H9 (cell line): ENCODE results near the gene CCT6A. TPM values are rescaled to one million over a fixed set of nuclear protein-coding genes. Genes with fewer than 3 reads are reported as not detected.

Source experiments
- DNase-seq: peaks from one replicate; pipeline ENCODE4 v3.0.0-alpha.2; 2017
- H2AFZ ChIP-seq: one replicate; pipeline ENCODE4 v1.6.1; 2013; ENCODE audit warnings: mild to moderate bottlenecking, low read length, control low read depth, moderate library complexity
- H2AK5ac ChIP-seq: 2 replicates; pipeline ENCODE4 v1.6.1; 2013; ENCODE audit warnings: low read length, control low read depth, mixed read lengths; ENCODE audit not compliant: insufficient read length
- H2BK120ac ChIP-seq: one replicate; pipeline ENCODE4 v1.6.1; 2013; ENCODE audit warnings: low read depth, mild to moderate bottlenecking, low read length, control low read depth, inconsistent platforms; ENCODE audit not compliant: poor library complexity, severe bottlenecking
- H2BK12ac ChIP-seq: 2 replicates; pipeline ENCODE4 v1.6.1; 2013; ENCODE audit warnings: low read length, control low read depth, mixed read lengths, low read depth; ENCODE audit not compliant: insufficient read length
- H2BK15ac ChIP-seq: 2 replicates; pipeline ENCODE4 v1.6.1; 2013; ENCODE audit warnings: low read depth, low read length, control low read depth
- H2BK20ac ChIP-seq: one replicate; pipeline ENCODE4 v1.6.1; 2013; ENCODE audit warnings: low read depth, mild to moderate bottlenecking, low read length, control low read depth, inconsistent platforms; ENCODE audit not compliant: poor library complexity, severe bottlenecking
- H2BK5ac ChIP-seq: 2 replicates; pipeline ENCODE4 v1.6.1; 2013; ENCODE audit warnings: low read length, control low read depth, mixed read lengths; ENCODE audit not compliant: insufficient read length
- H3K14ac ChIP-seq: 2 replicates; pipeline ENCODE4 v1.6.1; 2013; ENCODE audit warnings: low read length, control low read depth; ENCODE audit not compliant: insufficient read depth
- H3K18ac ChIP-seq: 2 replicates; pipeline ENCODE4 v1.6.1; 2013; ENCODE audit warnings: low read depth, mild to moderate bottlenecking, mixed read lengths, low read length, control low read depth; ENCODE audit not compliant: insufficient read length
- H3K23ac ChIP-seq: 2 replicates; pipeline ENCODE4 v1.6.1; 2013; ENCODE audit warnings: low read length, control low read depth, mixed read lengths, low read depth; ENCODE audit not compliant: insufficient read length
- H3K23me2 ChIP-seq: 2 replicates; pipeline ENCODE4 v1.6.1; 2013; ENCODE audit warnings: low read depth, mild to moderate bottlenecking, mixed read lengths, low read length, control low read depth; ENCODE audit not compliant: insufficient read length, poor library complexity, severe bottlenecking
- H3K27ac ChIP-seq: 2 replicates; pipeline ENCODE4 v1.5.1; 2013; ENCODE audit warnings: low read length, control low read depth, mixed read lengths, low read depth; ENCODE audit not compliant: insufficient read length
- H3K27me3 ChIP-seq: 2 replicates; pipeline ENCODE4 v1.6.1; 2013; ENCODE audit warnings: low read length, control low read depth, inconsistent platforms; ENCODE audit not compliant: insufficient read depth
- H3K4ac ChIP-seq: 2 replicates; pipeline ENCODE4 v1.6.1; 2013; ENCODE audit warnings: low read depth, mild to moderate bottlenecking, control low read depth, inconsistent platforms, low read length, moderate library complexity
- H3K4me1 ChIP-seq: 2 replicates; pipeline ENCODE4 v1.6.1; 2013; ENCODE audit warnings: low read length, control low read depth, inconsistent platforms; ENCODE audit not compliant: insufficient read depth
- H3K4me2 ChIP-seq: 2 replicates; pipeline ENCODE4 v1.6.1; 2013; ENCODE audit warnings: low read length, control low read depth, mixed read lengths; ENCODE audit not compliant: insufficient read length, insufficient read depth
- H3K56ac ChIP-seq: 2 replicates; pipeline ENCODE4 v1.6.1; 2013; ENCODE audit warnings: low read depth, mild to moderate bottlenecking, mixed read lengths, low read length, control low read depth; ENCODE audit not compliant: insufficient read length
- H3K79me1 ChIP-seq: 2 replicates; pipeline ENCODE4 v1.6.1; 2013; ENCODE audit warnings: low read depth, mild to moderate bottlenecking, moderate library complexity, low read length, control low read depth, inconsistent platforms; ENCODE audit not compliant: insufficient read depth, poor library complexity, severe bottlenecking
- H3K79me2 ChIP-seq: 2 replicates; pipeline ENCODE4 v1.6.1; 2013; ENCODE audit warnings: low read length, control low read depth, inconsistent platforms; ENCODE audit not compliant: insufficient read depth
- H3K9ac ChIP-seq: 2 replicates; pipeline ENCODE4 v1.6.1; 2013; ENCODE audit warnings: low read length, control low read depth, mixed read lengths; ENCODE audit not compliant: insufficient read length; ENCODE audit errors: extremely low read depth
- H3K9me3 ChIP-seq: one replicate; pipeline ENCODE4 v1.6.1; 2013; ENCODE audit warnings: low read depth, low read length, inconsistent platforms; ENCODE audit not compliant: control insufficient read depth
- H3T11ph ChIP-seq: one replicate; pipeline ENCODE4 v1.6.1; 2013; ENCODE audit warnings: mild to moderate bottlenecking, low read length, control low read depth, inconsistent platforms
- H4K20me1 ChIP-seq: one replicate; pipeline ENCODE4 v1.6.1; 2013; ENCODE audit not compliant: control insufficient read depth, insufficient read length, insufficient read depth
- H4K5ac ChIP-seq: 2 replicates; pipeline ENCODE4 v1.6.1; 2013; ENCODE audit warnings: low read depth, mild to moderate bottlenecking, mixed read lengths, low read length, control low read depth; ENCODE audit not compliant: insufficient read length
- H4K8ac ChIP-seq: replicated peaks from 2 replicates; pipeline ENCODE4 v1.6.1; 2013; ENCODE audit warnings: low read length, control low read depth, mixed read lengths, low read depth; ENCODE audit not compliant: insufficient read length
- H4K91ac ChIP-seq: 2 replicates; pipeline ENCODE4 v1.6.1; 2013; ENCODE audit warnings: low read depth, mild to moderate bottlenecking, moderate library complexity, mixed read lengths, low read length, control low read depth; ENCODE audit not compliant: insufficient read length
- H3K27ac Mint-ChIP-seq, 3 experiments: 2 replicates in 2 of 3; 3 replicates in 1 of 3; pipeline ENCODE4 v1.8.0; 2020 to 2021; ENCODE audit warnings: mixed read lengths in 3 of 3, mild to moderate bottlenecking in 1 of 3, moderate library complexity in 1 of 3
- H3K27me3 Mint-ChIP-seq: 2 replicates; pipeline ENCODE4 v1.8.0; 2021; ENCODE audit warnings: low read depth, mild to moderate bottlenecking, moderate library complexity, mixed read lengths
- H3K36me3 Mint-ChIP-seq, 3 experiments: 2 replicates in 2 of 3; 3 replicates in 1 of 3; pipeline ENCODE4 v1.8.0; 2020 to 2021; ENCODE audit warnings: low read depth in 3 of 3, mixed read lengths in 3 of 3; ENCODE audit not compliant: insufficient read depth in 1 of 3
- H3K4me1 Mint-ChIP-seq, 2 experiments: 2 replicates each; pipeline ENCODE4 v1.8.0; 2020; ENCODE audit warnings: mixed read lengths in 2 of 2
- H3K4me3 Mint-ChIP-seq, 2 experiments: 2 replicates in 1 of 2; 3 replicates in 1 of 2; pipeline ENCODE4 v1.8.0; 2020 to 2021; ENCODE audit warnings: mild to moderate bottlenecking in 2 of 2, mixed read lengths in 2 of 2, moderate library complexity in 1 of 2
- H3K9me3 Mint-ChIP-seq, 2 experiments: 2 replicates in 1 of 2; 3 replicates in 1 of 2; pipeline ENCODE4 v1.8.0; 2020; ENCODE audit warnings: mild to moderate bottlenecking in 2 of 2, mixed read lengths in 2 of 2, moderate library complexity in 1 of 2
- WGBS: extraction: QIAGEN DNeasy Blood & Tissue Kit; methylation state at CpG from one replicate; pipeline ENCODE4 v1.1.7; 2013; ENCODE audit warnings: missing lambda C conversion rate, low lambda C conversion rate, mixed read lengths; ENCODE audit not compliant: insufficient read length; ENCODE audit errors: extremely low coverage; 5-methylcytosine and 5-hydroxymethylcytosine counted together
- total RNA-seq: library from RNA; stranded (reverse); gene quantifications from 2 replicates; pipeline ENCODE4 v1.2.1, GENCODE V29; 2021
- TF ChIP-seq, protein P1 (sequence below): fragments of 200-600 bp; sonication (generic); conservative IDR thresholded peaks from 3 replicates; pipeline ENCODE4 v1.8.0; 2021; ENCODE audit warnings: antibody characterized with exemption, mild to moderate bottlenecking

CCT6A gene
- total RNA-seq, 1 experiment from 2014 or later: 303 TPM

DNA sequence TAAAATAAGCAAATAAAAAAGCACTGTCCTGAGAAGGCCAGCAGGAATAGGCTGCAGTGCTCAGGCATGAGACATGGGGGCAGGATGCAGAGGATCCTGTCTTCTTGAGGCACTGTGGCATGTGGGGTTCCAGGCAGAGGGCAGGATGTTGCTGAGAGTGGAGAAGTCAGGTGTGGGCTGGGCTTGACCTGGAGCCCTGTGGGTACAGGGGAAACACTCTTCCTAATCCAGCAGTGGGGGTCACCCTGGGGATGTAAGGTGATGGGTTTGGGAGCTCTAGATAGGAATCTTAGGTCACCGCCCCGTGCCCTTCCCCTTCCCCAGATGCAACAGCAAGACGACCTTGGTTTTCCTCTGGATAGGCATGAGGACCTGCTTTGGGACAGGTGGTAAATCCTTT is 26.1 kb downstream of the CCT6A start:
- DNase-seq: no peak
- H2BK5ac ChIP-seq: no peak overlapping the region
- no peak overlapping the region for H2AFZ ChIP-seq
- H3K9me3 Mint-ChIP-seq: no peaks in the 10 kb centered on the region; a peak in 1 of 5 replicates
- H3K4me1 Mint-ChIP-seq: peaks cover 3% of the 10 kb centered on the region in 2 experiments
- H3K4me3 Mint-ChIP-seq: no peak overlapping the region
- H3K23me2 ChIP-seq: no peaks in the 10 kb centered on the region
- no peak overlapping the region for H3K27ac ChIP-seq
- no peak overlapping the region for H2BK15ac ChIP-seq
- no peak overlapping the region for H4K8ac ChIP-seq
- no peak overlapping the region for H2BK120ac ChIP-seq
- TF ChIP-seq, protein P1, sequence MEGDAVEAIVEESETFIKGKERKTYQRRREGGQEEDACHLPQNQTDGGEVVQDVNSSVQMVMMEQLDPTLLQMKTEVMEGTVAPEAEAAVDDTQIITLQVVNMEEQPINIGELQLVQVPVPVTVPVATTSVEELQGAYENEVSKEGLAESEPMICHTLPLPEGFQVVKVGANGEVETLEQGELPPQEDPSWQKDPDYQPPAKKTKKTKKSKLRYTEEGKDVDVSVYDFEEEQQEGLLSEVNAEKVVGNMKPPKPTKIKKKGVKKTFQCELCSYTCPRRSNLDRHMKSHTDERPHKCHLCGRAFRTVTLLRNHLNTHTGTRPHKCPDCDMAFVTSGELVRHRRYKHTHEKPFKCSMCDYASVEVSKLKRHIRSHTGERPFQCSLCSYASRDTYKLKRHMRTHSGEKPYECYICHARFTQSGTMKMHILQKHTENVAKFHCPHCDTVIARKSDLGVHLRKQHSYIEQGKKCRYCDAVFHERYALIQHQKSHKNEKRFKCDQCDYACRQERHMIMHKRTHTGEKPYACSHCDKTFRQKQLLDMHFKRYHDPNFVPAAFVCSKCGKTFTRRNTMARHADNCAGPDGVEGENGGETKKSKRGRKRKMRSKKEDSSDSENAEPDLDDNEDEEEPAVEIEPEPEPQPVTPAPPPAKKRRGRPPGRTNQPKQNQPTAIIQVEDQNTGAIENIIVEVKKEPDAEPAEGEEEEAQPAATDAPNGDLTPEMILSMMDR: no peak
- H3K18ac ChIP-seq: no peak overlapping the region
- no peak overlapping the region for H3K4ac ChIP-seq
- H3K79me2 ChIP-seq: no peaks in the 10 kb centered on the region
- no peak overlapping the region for H3K4me2 ChIP-seq
- no peak overlapping the region for H2BK20ac ChIP-seq
- no peak overlapping the region for H2BK12ac ChIP-seq
- H3T11ph ChIP-seq: no peak overlapping the region
- H4K20me1 ChIP-seq: no peaks in the 10 kb centered on the region
- 0 out of 7 replicates have a peak overlapping the region, but pooled peaks of 1 of the 3 experiments have one; percentile 53 for H3K27ac Mint-ChIP-seq
- H3K4me1 ChIP-seq: no peaks in the 10 kb centered on the region
- no peak overlapping the region for H4K5ac ChIP-seq
- no CpG with 5 or more reads among the region's 3 CpGs for WGBS
- H2AK5ac ChIP-seq: no peak overlapping the region
- H3K9ac ChIP-seq: no peak overlapping the region
- H3K36me3 Mint-ChIP-seq: peaks cover 27 to 58% (median 49%) of the 10 kb centered on the region in 3 experiments; a peak in 6 of 7 replicates
- H3K27me3 Mint-ChIP-seq: no peaks in the 10 kb centered on the region
- H3K27me3 ChIP-seq: no peaks in the 10 kb centered on the region
- no peak overlapping the region for H3K14ac ChIP-seq
- peaks cover 2% of the 10 kb centered on the region for H3K79me1 ChIP-seq
- H3K23ac ChIP-seq: no peak overlapping the region
- H3K9me3 ChIP-seq: no peaks in the 10 kb centered on the region
- no peak overlapping the region for H4K91ac ChIP-seq
- H3K56ac ChIP-seq: no peak overlapping the region
